GDM1 (cell line): ENCODE measurements around the gene VAMP5.
"Not testable (repeated sequence)": the region's sequence is repeated elsewhere in the genome, so short reads cannot be mapped to it uniquely, and the experiment has no call there.

ENCODE experiments used
- DNase-seq: peaks from one replicate; lab custom pipeline; 2025; lab: John Stamatoyannopoulos, UW

The VAMP5 gene

GRCh38 chr2:85601771-85602475 lies 17.7 kb downstream of the VAMP5 start:
- DNase-seq, result no peak

DNA sequence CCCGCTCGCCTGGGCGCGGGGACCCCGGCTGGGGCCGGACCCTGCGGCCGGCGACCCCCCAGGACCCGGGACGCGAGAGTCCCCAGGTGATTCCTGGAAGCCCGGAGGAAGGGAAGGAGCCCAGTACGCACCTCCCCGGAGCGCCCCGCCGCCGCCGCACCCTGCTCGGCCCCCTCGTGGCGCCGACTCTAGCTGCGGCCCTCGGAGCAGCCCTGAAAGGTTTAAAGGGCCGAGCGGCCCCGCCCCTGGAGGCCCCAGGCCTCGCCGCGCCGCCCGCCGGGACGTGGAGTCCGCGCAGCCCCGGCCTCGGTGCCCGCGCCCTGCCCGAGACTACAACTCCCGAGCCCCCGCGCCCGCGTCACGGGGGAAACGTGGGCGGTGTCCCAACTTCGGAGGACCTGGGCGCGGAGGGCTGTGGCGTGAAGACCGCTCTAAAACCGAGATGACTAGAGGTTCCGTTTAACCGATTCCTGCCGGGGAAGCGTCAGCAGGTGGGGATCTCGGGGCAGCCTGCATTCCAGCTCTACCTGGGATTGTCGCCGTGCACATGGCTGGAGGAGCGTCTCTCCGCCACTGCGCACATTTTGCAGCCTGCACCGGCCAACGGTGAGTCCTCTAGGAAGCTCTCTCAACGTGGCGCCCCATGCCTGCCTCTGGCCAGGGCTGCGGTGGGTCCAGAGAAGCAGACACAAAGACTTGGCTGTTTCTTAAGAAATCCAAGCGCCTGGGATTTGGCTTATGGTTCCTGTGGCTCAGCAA lies 18.4 kb downstream of the VAMP5 start, which contains the start of gene TMEM150A:
TSS of gene TMEM150A (minus strand) at position 223 of the 759 bp plus-strand sequence. CDS start 750 bp downstream, outside the sequence.
- DNase-seq, result peak; percentile 79

DNA sequence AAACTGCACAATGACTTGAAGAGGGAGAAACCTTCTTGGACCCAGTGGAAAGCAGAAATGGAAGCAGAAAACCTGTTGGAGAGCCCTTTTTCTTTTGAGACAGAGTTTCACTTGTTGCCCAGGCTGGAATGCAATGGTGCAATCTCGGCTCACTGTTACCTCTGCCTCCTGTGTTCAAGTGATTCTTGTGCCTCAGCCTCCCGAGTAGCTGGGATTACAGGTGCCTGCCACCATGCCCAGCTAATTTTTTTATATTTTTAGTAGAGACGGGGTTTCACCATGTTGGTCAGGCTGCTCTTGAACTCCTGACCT lies 19.9 kb downstream of the VAMP5 start:
- not testable (repeated sequence) for DNase-seq

GRCh38 chr2:85604568-85605339 lies 20.5 kb downstream of the VAMP5 start:
- DNase-seq, result no peak

- no peak for DNase-seq
These were observed 21.3 kb downstream of the VAMP5 start for GRCh38 chr2:85605406-85606115.

GRCh38 chr2:85606116-85606455 lies 21.9 kb downstream of the VAMP5 start:
- no peak for DNase-seq

DNA sequence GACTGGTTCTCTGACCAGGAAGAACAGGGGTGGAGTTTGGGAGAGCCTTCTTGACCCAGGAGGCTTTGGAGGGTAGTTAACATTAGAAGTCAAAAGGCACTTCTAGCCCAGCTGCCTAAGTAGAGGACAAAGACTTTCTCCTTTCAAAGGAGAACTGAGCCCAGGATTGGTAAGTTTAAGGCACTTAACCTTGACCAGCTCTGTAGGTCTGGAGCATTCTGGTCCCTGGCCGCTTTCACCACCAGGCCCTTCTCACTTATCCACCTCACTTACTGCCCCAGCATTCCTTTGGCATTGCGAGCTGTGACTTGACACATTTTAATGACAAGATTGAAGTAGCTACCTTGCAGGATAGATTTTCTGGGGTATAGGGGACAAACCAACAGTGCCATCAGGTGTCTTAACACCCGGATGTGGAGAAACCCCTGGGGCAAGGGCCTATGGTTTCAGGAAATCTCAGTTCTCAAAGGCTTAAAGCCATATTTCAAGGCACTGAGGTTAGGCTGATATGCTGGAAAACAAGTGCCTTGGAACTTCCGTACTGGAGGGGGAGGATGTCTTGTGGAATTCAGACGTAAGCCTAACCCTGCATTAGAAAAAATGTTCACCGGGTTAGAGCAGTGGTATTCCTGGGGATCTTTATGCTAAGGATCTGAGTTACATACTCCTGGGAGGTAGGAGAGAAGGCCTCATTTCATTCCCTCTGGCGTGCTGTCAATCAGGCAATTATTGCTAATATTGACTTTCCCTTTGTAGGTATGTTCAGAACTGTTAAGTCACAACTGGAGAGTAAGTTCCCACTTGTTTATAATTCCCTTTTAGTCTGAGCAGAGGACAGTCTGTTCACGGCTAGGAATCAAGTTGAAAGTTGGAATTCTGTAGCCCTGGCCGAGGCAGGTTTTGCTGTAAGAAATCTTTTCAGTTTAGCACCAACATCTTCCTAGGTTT lies 23.3 kb downstream of the VAMP5 start:
- no peak for DNase-seq

DNA sequence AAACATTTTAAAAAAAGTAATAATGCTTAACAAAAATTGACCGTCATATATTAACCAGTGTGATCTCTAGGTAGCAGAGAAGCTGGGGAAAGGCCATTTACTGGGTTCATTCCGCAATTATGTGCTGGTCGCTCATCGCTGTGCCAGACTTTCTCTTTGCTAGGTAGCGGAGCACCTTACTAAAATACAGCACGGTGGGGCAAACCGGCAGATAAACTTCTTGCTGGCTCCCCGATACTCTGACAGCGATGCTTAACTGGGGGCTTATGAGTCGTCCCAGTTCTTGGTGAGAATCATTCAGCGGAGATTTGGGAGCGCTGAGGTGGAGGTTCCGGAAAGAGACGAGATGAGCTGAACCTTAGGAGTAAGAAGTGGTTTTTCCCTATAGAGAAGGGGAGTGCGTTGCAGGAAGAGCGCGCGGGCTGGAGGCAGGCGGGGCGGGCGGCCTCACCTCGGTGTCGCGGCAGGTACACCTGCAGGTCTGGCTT lies 27.0 kb downstream of the VAMP5 start:
- no peak for DNase-seq

GRCh38 chr2:85611705-85612587 lies 27.7 kb downstream of the VAMP5 start, which contains the start of gene C2orf68:
Gene C2orf68 (minus strand): TSS chr2:85612066. CDS start chr2:85611984, 82 bp downstream.
- peak; percentile 88 for DNase-seq

- DNase-seq, result no peak
These were observed 29.7 kb downstream of the VAMP5 start for GRCh38 chr2:85613717-85614515.

DNA sequence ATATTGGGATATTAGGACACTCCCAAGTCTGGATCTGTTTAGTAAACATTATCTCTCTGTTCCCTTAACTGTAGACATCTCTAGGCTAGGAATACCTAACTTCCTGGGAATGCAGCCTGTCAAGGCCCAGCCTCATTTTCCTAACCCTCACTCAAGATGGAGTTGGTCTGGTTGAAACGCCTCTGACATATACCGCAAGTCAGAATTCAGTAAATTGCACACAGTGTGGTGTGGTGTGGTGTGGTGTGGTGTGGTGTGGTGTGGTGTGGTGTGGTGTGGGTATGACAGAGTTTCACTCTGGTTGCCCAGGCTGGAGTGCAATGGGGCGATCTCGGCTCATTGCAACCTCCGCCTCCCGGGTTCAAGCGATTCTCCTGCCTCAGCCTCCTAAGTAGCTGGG lies 30.5 kb downstream of the VAMP5 start:
- DNase-seq, result not testable (repeated sequence)

- DNase-seq, result no peak
These were observed 31.1 kb downstream of the VAMP5 start for GRCh38 chr2:85615413-85615728.

- DNase-seq, result not testable (repeated sequence)
These were observed 33.5 kb downstream of the VAMP5 start for GRCh38 chr2:85617723-85618122.

DNA sequence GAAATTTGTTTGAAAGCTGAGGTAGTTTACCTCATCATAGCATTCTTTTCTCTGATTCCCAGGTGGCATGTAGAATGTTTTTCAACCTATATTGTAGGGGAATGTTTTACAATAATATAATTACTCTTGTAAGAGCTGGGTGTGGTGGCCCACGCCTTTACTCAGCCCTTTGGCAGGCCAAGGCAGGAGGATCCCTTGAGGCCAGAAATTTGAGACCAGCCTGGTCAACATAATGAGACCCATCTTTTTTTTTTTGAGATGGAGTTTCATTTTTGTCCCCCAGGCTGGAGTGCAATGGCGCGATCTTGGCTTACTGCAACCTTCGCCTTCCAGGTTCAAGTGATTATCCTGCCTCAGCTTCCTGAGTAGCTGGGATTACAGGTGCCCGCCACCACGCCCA lies 35.4 kb downstream of the VAMP5 start:
- DNase-seq, result no peak

DNA sequence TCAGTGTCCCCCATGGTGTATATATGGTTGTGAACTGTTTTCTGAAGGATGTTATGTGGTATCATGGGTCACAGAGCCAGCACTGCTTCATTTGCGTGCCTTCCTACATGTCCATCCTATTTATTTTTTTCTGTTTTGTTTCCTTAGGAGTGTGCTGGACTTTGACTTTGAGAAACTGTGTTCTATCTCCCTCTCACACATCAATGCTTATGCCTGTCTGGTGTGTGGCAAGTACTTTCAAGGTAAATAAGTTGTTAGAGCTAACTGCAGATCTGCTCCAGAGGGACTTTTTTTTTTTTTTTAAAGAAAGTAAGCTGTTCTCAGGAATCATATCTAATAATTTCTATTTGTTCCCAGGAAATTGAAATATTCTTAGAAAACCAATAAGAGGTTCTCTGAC lies 37.1 kb downstream of the VAMP5 start:
- no peak for DNase-seq

- DNase-seq, result no peak
These were observed 39.8 kb downstream of the VAMP5 start for GRCh38 chr2:85623991-85624390.

DNA sequence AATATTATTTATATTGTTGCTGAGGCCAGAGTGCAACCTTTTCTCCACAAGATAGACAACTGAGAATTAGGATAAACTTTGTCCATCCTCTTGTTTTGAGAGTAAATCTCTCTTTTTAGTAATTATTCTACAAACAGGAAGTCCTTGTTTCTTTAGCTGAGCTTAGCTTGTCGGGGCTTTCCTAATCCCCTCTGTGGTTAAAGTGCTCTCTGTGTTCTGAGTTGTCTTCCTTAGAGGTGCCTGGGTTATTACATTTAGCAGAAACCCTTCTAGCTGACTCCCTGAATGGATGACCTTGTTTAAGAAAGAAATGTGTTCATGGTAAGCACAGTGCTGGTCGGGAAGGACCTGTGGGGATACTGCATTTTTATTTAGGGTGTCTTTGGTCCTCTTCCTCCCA lies 44.4 kb downstream of the VAMP5 start:
- no peak for DNase-seq

DNA sequence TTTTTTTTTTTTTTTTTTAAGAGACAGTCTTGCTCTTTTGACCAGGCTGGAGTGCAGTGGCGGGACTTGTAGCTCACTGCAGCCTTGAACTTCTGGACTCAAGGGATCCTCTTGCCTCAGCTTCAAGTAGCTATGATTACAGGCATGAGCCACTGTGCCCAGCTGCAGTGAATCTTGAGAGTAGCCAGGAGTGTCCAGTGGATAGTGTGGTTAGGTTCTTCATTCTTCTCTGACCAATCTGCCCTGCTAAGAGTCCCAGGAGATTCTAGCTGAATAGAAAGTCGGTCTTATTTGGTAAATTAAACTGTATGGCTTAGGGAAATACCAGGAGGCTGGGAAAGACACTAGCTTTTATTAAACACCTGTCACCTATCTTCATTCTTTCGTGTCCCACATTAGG lies 47.1 kb downstream of the VAMP5 start:
- no peak for DNase-seq

DNA sequence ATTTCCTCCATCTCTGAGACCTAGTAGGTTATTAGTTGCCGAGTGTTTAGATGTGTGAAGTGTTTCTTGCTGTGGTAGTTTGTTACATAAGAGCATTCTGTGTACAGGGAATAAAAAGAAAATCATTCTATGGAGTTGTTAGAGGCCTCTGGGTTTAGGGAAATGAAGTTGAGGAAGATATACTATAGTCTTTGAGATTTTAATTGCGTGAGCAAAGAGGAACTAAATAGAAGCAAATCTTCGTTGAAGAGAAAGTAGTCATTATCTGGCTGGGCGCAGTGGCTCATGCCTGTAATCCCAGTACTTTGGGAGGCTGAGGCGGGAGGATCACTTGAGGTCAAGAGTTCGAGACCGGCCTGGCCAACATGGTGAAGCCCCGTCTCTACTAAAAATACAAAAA lies 50.8 kb downstream of the VAMP5 start:
- no peak for DNase-seq
